ENCODE data around the gene CNTN5. TPM values are rescaled to one million over a fixed set of nuclear protein-coding genes. Genes with fewer than 3 reads are reported as not detected.

Gene CNTN5
- total RNA-seq, 4 donors from 2014 or later, result not detected

- intact Hi-C loops (cut with DNase I; ENCODE audit: low total_unique reads), result no loop called here
- whole genome bisulfite sequencing, 2 donors, result 65 to 67% methylated on average over 2 of the region's 2 CpGs
- DNase-seq (ENCODE audit: low spot score in 2 of 2), result no peak
- TF ChIP-seq CTCF (IDR thresholded peaks at IDR 0.05) (no peak), POLR2A (IDR thresholded peaks at IDR 0.05) (no peak)
- no peak overlapping the region for H3K4me3 ChIP-seq (ENCODE audit: low read depth, poor library complexity, severe bottlenecking)
Measured at GRCh38 chr11:100182927-100183326, 1162.2 kb downstream of the CNTN5 start.

- TF ChIP-seq CTCF (IDR thresholded peaks at IDR 0.05) (no peak), POLR2A (IDR thresholded peaks at IDR 0.05) (no peak)
- H3K4me3 ChIP-seq (ENCODE audit: low read depth, poor library complexity, severe bottlenecking), result no peak overlapping the region
- intact Hi-C loops (cut with DNase I; ENCODE audit: low total_unique reads), result no loop called here
- DNase-seq (ENCODE audit: low spot score in 2 of 2), result no peak
- WGBS, 2 donors, result 91 to 92% methylated on average over 5 of the region's 5 CpGs
Measured at GRCh38 chr11:100185588-100185987, 1164.8 kb downstream of the CNTN5 start.

- 89 to 92% methylated on average over 6 of the region's 6 CpGs for WGBS, 2 donors
- no peak for TF ChIP-seq POLR2A (IDR thresholded peaks at IDR 0.05)
- no peak for TF ChIP-seq CTCF (IDR thresholded peaks at IDR 0.05)
Measured at GRCh38 chr11:100188137-100188783, 1167.5 kb downstream of the CNTN5 start.

GRCh38 chr11:100190395-100190794 is 1169.6 kb downstream of the CNTN5 start:
- DNase-seq (ENCODE audit: low spot score in 2 of 2), result no peak
- intact Hi-C loops (cut with DNase I; ENCODE audit: low total_unique reads), result no loop called here
- 59 to 79% methylated on average over 3 of the region's 3 CpGs for WGBS, 2 donors
- no peak overlapping the region for H3K4me3 ChIP-seq (ENCODE audit: low read depth, poor library complexity, severe bottlenecking)
- no peak for TF ChIP-seq CTCF (IDR thresholded peaks at IDR 0.05)
- TF ChIP-seq POLR2A (IDR thresholded peaks at IDR 0.05), result no peak

More at GRCh38 chr11:100188137-100188783, 1167.5 kb downstream of the CNTN5 start:
- no peak overlapping the region for H3K4me3 ChIP-seq (ENCODE audit: low read depth, poor library complexity, severe bottlenecking)
- no peak for DNase-seq (ENCODE audit: low spot score in 2 of 2)
- intact Hi-C loops (cut with DNase I; ENCODE audit: low total_unique reads), result no loop called here

GRCh38 chr11:100192181-100192580 is 1171.4 kb downstream of the CNTN5 start:
- TF ChIP-seq POLR2A (IDR thresholded peaks at IDR 0.05) (no peak), CTCF (IDR thresholded peaks at IDR 0.05) (no peak)
- no peak overlapping the region for H3K4me3 ChIP-seq (ENCODE audit: low read depth, poor library complexity, severe bottlenecking)
- intact Hi-C loops (cut with DNase I; ENCODE audit: low total_unique reads), result no loop called here
- 38 to 79% methylated on average over 1 of the region's 1 CpG for WGBS, 2 donors
- no peak for DNase-seq (ENCODE audit: low spot score in 2 of 2)

- intact Hi-C loops (cut with DNase I; ENCODE audit: low total_unique reads), result no loop called here
- H3K4me3 ChIP-seq (ENCODE audit: low read depth, poor library complexity, severe bottlenecking), result no peak overlapping the region
- TF ChIP-seq CTCF (IDR thresholded peaks at IDR 0.05) (no peak), POLR2A (IDR thresholded peaks at IDR 0.05) (no peak)
- WGBS, 2 donors, result 44 to 45% methylated on average over 2 of the region's 2 CpGs
- DNase-seq (ENCODE audit: low spot score in 2 of 2), result no peak
Measured at GRCh38 chr11:100203789-100204188, 1183.0 kb downstream of the CNTN5 start.

All from lower leg skin (tissue), 4 donors.